Right renal cortex interstitium (tissue), 3 donors: Measurements from ENCODE around the gene COLEC12. TPM values are rescaled to one million over a fixed set of nuclear protein-coding genes. Genes with fewer than 3 reads are reported as not detected.

ENCODE experiments used
- DNase-seq, 3 donors: peaks; one replicate each; pipeline ENCODE4 v3.0.0-alpha.2; 2013; ENCODE audit warnings: low read depth in 3 of 3, low spot score in 2 of 3
- polyA plus RNA-seq, 3 donors: library from polyadenylated mRNA; unstranded; fragments of 120-200 nt; gene quantifications; one replicate each; pipeline ENCODE4 v1.2.1, GENCODE V29; 2013; ENCODE audit not compliant: insufficient read length in 3 of 3

The COLEC12 gene
- polyA plus RNA-seq, 3 donors = 23.3 to 30.4 (median 27.9) TPM

- no peak for DNase-seq
Observed at GRCh38 chr18:448116-448790, 52.2 kb downstream of the COLEC12 start.

GRCh38 chr18:446941-447560 lies 53.5 kb downstream of the COLEC12 start:
- no peak for DNase-seq

- DNase-seq = no peak
Observed at GRCh38 chr18:445055-445454, 55.4 kb downstream of the COLEC12 start.

GRCh38 chr18:438571-438970 lies 61.9 kb downstream of the COLEC12 start:
- DNase-seq = no peak

GRCh38 chr18:435940-436339 lies 64.6 kb downstream of the COLEC12 start:
- DNase-seq = no peak

GRCh38 chr18:434410-434809 lies 66.1 kb downstream of the COLEC12 start:
- DNase-seq = no peak

- DNase-seq = no peak
Observed at GRCh38 chr18:433960-434359, 66.5 kb downstream of the COLEC12 start.

GRCh38 chr18:433298-433697 lies 67.2 kb downstream of the COLEC12 start:
- no peak for DNase-seq

GRCh38 chr18:432791-433190 lies 67.7 kb downstream of the COLEC12 start:
- no peak for DNase-seq

GRCh38 chr18:429030-429429 lies 71.5 kb downstream of the COLEC12 start:
- DNase-seq = no peak

GRCh38 chr18:427005-427404 lies 73.5 kb downstream of the COLEC12 start:
- DNase-seq = no peak

- no peak for DNase-seq
Observed at GRCh38 chr18:425106-425745, 75.3 kb downstream of the COLEC12 start.

- no peak for DNase-seq
Observed at GRCh38 chr18:424668-425067, 75.8 kb downstream of the COLEC12 start.

- peak; percentile 56 to 65 (median 61) for DNase-seq
Observed at GRCh38 chr18:424071-424661, 76.3 kb downstream of the COLEC12 start.

GRCh38 chr18:422966-423365 lies 77.5 kb downstream of the COLEC12 start:
- DNase-seq = no peak

GRCh38 chr18:421247-422155 lies 79.0 kb downstream of the COLEC12 start:
- no peak for DNase-seq

GRCh38 chr18:420661-421246 lies 79.7 kb downstream of the COLEC12 start:
- DNase-seq = no peak

GRCh38 chr18:419541-420175 lies 80.8 kb downstream of the COLEC12 start:
- no peak for DNase-seq

- DNase-seq = no peak
Observed at GRCh38 chr18:417495-417894, 83.0 kb downstream of the COLEC12 start.

- no peak for DNase-seq
Observed at GRCh38 chr18:416930-417329, 83.6 kb downstream of the COLEC12 start.
